CD4-positive, alpha-beta T cell treated with Interleukin-6 at 100 ng/mL for 8 hours (primary cell): Measurements from ENCODE around the gene SLC30A1.
"Not testable (repeated sequence)": the region's sequence is repeated elsewhere in the genome, so short reads cannot be mapped to it uniquely, and the experiment has no call there.

Experiments used
- DNase-seq: peaks from one replicate; pipeline ENCODE4 v3.0.0-alpha.2; 2020; ENCODE audit warnings: mixed read lengths, low spot score

The SLC30A1 gene

GRCh38 chr1:211548321-211549091 is 30.5 kb downstream of the SLC30A1 start:
- no peak for DNase-seq

GRCh38 chr1:211547710-211548109 is 31.3 kb downstream of the SLC30A1 start:
- no peak for DNase-seq

DNA sequence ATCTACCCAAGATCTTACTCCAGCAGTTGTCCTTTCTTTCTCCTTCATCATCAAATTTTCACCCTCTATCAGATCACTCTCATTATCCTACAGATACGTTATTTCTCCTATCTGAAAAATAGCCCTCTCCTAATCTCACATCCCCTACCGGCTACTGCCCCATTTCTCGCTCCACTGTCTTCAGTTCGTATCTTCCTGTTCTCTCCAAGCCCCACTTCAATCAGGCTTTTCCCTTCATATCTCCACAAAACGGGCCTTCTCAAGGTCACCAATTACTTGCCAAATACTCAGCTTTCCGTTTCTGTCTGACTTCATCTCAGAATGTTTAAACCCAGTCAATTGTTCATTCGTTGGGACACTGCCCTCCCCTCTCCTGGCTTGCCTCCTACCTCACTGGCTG is 32.4 kb downstream of the SLC30A1 start:
- DNase-seq = no peak

DNA sequence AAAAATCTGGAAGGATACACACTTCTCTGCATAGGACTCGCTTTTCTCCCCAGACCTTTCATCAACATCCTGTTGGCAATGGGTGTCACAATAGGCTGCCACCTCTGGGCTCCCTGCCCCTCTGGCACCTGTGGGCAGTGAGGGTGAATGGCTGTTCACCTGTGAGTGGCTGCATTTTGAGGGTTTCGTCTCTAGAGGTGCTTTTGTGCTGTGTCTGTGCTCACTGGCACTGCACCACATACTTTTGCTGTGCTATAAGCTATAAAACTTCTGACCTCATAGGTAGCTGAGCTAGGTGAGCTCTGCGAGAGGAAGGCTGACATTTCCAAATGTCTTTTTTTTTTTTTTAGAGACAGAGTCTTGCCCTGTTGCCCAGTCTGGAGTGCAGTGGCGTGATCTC is 35.9 kb downstream of the SLC30A1 start:
- no peak for DNase-seq

GRCh38 chr1:211541720-211542477 is 37.1 kb downstream of the SLC30A1 start:
- DNase-seq = no peak

GRCh38 chr1:211541278-211541677 is 37.7 kb downstream of the SLC30A1 start:
- no peak for DNase-seq

GRCh38 chr1:211540824-211541223 is 38.1 kb downstream of the SLC30A1 start:
- not testable (repeated sequence) for DNase-seq

- DNase-seq = no peak
Observed at GRCh38 chr1:211538287-211538686, 40.7 kb downstream of the SLC30A1 start.

DNA sequence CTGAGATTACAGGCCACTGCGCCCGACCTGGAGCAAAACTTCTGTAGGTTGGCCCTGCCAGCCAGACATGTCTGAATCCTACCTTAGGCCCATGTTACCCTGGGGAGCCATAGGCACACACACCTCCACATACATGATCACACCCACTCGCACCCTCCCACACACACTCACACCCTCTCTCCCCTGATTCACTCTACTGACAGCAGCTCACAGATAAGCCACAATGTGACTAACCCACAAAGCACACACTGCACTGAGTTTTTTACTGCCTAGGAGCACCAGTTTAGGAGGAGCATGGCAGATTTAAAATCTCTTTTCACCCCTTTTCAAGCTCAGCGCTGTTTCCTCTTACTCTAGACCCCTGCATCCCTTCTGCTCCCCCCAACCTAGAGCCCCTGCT is 41.7 kb downstream of the SLC30A1 start:
- DNase-seq = no peak

- no peak for DNase-seq
Observed at GRCh38 chr1:211536606-211537005, 42.4 kb downstream of the SLC30A1 start.

DNA sequence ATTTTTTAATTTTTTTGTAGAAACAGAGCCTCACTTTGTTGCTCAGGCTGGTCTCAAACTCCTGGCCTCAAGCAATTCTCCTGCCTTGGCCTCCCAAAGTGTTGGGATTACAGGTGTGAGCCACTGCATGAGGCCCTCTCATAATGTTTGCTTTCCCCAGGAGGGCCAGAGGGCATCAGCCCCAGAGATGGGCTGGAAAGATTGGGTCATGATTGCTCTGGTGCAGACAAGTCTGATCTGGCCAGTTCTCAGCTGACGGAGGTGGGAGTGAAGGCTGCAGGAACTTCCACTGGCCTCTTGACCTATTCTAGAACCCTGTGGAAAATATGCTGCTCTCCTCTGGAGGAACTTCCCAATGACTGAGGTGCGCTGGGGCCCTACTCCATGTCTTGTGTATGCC is 43.6 kb downstream of the SLC30A1 start:
- DNase-seq = no peak

DNA sequence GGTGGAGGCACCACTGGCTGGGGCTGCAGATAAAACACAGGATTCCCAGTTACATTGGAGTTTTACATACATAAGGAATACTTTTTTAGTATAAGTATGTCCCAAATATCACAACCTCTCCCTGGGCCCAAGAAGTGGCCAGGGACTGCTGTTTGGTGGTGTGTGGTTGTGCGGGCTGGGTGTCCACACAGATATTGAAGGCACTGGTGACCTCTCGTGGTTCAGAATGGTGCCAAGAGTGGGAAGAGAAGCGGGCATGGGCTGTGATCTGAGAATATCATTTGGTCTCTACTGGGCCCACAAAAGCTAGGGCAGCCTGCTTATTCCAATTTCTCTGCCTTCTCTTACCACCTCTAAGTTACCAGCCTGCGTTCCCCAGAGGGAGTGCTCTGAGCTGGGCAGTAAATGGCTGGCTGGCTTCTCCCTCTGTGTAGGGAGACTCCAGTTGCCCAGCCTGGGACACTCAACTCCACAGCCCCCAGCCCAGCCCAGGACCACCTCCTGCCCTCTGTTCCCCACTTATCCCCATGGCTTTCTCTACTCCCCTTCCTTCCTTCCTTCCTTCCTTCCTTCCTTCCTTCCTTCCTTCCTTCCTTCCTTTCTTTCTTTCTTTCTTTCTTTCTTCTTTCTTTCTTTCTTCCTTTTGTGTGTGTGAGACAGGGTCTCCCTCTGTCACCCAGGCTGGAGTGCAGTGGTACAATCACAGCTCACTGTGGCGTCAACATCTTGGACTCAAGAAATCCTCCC is 44.2 kb downstream of the SLC30A1 start:
- no peak for DNase-seq

GRCh38 chr1:211532088-211532444 is 46.9 kb downstream of the SLC30A1 start:
- DNase-seq = no peak

- no peak for DNase-seq
Observed at GRCh38 chr1:211531194-211532087, 47.5 kb downstream of the SLC30A1 start.

DNA sequence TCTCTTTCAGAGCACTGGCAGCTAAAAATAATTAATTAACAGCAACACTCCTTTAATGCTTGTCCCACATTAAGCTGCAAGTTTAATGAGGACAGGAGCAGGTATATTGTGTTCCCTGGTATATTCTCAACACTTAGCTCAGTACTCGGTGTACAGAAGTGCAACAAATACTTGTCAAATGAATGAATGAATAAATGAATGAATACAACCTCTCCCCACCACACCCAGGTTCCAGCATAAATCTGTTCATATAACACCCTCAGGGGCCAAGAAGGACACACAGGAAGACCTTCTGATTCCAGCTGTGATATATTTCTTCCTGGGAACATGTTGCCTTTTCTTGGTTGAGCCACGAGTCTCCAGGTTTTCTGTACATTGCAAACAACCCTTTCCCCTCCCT is 48.9 kb downstream of the SLC30A1 start:
- no peak for DNase-seq

- no peak for DNase-seq
Observed at GRCh38 chr1:211529453-211529852, 49.5 kb downstream of the SLC30A1 start.

DNA sequence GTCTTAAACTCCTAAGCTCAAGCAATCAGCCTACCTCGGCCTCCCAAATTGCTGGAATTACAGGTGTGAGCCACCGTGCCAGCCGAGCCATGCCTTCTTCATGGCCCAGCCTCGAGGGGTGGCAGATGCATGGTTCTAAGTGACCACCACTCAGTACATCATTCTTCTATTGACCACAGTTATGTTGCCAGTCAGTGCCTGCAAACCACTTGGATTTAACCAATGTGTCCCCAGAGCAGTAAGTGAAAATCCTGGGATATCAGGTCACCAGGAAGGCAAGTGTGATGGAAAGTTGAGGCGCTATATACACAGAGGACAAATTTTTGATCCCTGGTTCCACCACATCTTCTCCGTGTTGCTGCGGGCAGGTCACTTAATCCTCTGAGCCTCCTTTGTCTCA is 50.0 kb downstream of the SLC30A1 start:
- DNase-seq = no peak

- DNase-seq = no peak
Observed at GRCh38 chr1:211527888-211528287, 51.1 kb downstream of the SLC30A1 start.

GRCh38 chr1:211527006-211527405 is 52.0 kb downstream of the SLC30A1 start:
- DNase-seq = no peak

- DNase-seq = no peak
Observed at GRCh38 chr1:211526101-211526500, 52.9 kb downstream of the SLC30A1 start.

DNA sequence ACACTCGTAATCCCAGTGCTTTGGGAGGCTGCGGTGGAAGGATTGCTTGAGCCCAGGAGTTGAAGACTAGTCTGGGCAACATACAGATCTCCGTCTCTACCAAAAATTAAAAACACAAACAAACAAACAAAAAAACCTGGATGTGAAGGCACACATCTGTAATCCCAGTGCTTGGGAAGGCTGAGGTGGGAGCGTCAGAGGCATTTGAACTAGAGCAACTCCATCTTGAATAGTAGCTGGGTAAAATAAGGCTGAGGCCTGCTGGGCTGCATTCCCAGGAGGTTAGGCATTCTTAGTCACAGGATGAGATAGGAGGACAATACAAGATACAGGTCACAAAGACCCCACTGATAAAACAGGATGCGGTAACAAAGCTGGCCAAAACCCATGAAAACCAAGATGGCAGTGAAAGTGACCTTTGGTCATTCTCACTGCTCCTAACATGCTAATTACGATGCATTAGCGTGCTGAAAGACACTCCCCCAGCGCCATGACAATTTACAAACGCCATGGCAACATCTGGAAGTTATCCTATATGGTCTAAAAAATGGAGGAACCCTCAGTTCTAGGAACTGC is 53.8 kb downstream of the SLC30A1 start:
- no peak for DNase-seq

GRCh38 chr1:211524521-211524920 is 54.4 kb downstream of the SLC30A1 start:
- DNase-seq = no peak
